HG02884 (cell line): ENCODE measurements around the gene PIMREG.
"Not testable (repeated sequence)": the region's sequence is repeated elsewhere in the genome, so short reads cannot be mapped to it uniquely, and the experiment has no call there.

Source experiments
- ATAC-seq: cut with Tn5 transposase; IDR thresholded peaks from one replicate; pipeline ENCODE4 v1.9.1; 2021; ENCODE audit warnings: mild to moderate bottlenecking, moderate library complexity; ENCODE audit not compliant: unreplicated experiment

Gene PIMREG

GRCh38 chr17:6476076-6476809 lies 32.0 kb downstream of the PIMREG start:
- no peak for ATAC-seq

- ATAC-seq: no peak
These were observed 32.5 kb downstream of the PIMREG start for GRCh38 chr17:6476810-6477179.

- ATAC-seq: no peak
These were observed 33.7 kb downstream of the PIMREG start for GRCh38 chr17:6477831-6478383.

- ATAC-seq: no peak
These were observed 34.2 kb downstream of the PIMREG start for GRCh38 chr17:6478486-6478885.

GRCh38 chr17:6479622-6480302 lies 35.5 kb downstream of the PIMREG start:
- no peak for ATAC-seq

- ATAC-seq: no peak
These were observed 36.0 kb downstream of the PIMREG start for GRCh38 chr17:6480303-6480675.

GRCh38 chr17:6482105-6482455 lies 37.8 kb downstream of the PIMREG start:
- ATAC-seq: no peak

GRCh38 chr17:6482796-6483195 lies 38.5 kb downstream of the PIMREG start:
- not testable (repeated sequence) for ATAC-seq

GRCh38 chr17:6483507-6483906 lies 39.3 kb downstream of the PIMREG start:
- no peak for ATAC-seq

- no peak for ATAC-seq
These were observed 41.6 kb downstream of the PIMREG start for GRCh38 chr17:6485646-6486412.

- no peak for ATAC-seq
These were observed 43.2 kb downstream of the PIMREG start for GRCh38 chr17:6487251-6488007.

- no peak for ATAC-seq
These were observed 43.8 kb downstream of the PIMREG start for GRCh38 chr17:6488008-6488539.

- no peak for ATAC-seq
These were observed 44.8 kb downstream of the PIMREG start for GRCh38 chr17:6489016-6489550.

- ATAC-seq: no peak
These were observed 46.9 kb downstream of the PIMREG start for GRCh38 chr17:6491071-6491700.

GRCh38 chr17:6492892-6493674 lies 48.8 kb downstream of the PIMREG start:
- no peak for ATAC-seq

GRCh38 chr17:6494239-6494941 lies 50.1 kb downstream of the PIMREG start:
- ATAC-seq: no peak

- no peak for ATAC-seq
These were observed 51.3 kb downstream of the PIMREG start for GRCh38 chr17:6495450-6496115.

- no peak for ATAC-seq
These were observed 51.8 kb downstream of the PIMREG start for GRCh38 chr17:6496116-6496481.
